Stomach smooth muscle (tissue), 2 donors: ENCODE results near the gene PTPN4.

Experiments used
- H3K27ac ChIP-seq: one replicate; pipeline ENCODE4 v1.7.0; 2013; ENCODE audit warnings: mild to moderate bottlenecking, low read length, inconsistent platforms
- H3K27me3 ChIP-seq, 2 donors: one replicate each; pipeline ENCODE4 v1.7.0; 2013; ENCODE audit warnings: low read length in 2 of 2; ENCODE audit not compliant: insufficient read depth in 2 of 2, control insufficient read depth in 1 of 2
- H3K36me3 ChIP-seq, 2 donors: one replicate each; pipeline ENCODE4 v1.7.0; 2013; ENCODE audit warnings: low read length in 2 of 2; ENCODE audit not compliant: control insufficient read depth in 2 of 2, insufficient read depth in 2 of 2
- H3K4me1 ChIP-seq: one replicate; pipeline ENCODE4 v1.7.0; 2013; ENCODE audit warnings: low read length; ENCODE audit not compliant: control insufficient read depth, insufficient read depth
- H3K4me3 ChIP-seq, 2 donors: one replicate each; pipeline ENCODE4 v1.7.0; 2013; ENCODE audit warnings: low read length in 2 of 2
- H3K9ac ChIP-seq, 2 donors: one replicate each; pipeline ENCODE4 v1.7.0; 2013; ENCODE audit warnings: low read length in 2 of 2, mild to moderate bottlenecking in 1 of 2
- H3K9me3 ChIP-seq, 2 donors: one replicate each; pipeline ENCODE4 v1.7.0; 2013; ENCODE audit warnings: low read length in 2 of 2; ENCODE audit not compliant: control insufficient read depth in 2 of 2
- donor health status: healthy.
- donor health status: Pancreatic carcinoma.

The PTPN4 gene

DNA sequence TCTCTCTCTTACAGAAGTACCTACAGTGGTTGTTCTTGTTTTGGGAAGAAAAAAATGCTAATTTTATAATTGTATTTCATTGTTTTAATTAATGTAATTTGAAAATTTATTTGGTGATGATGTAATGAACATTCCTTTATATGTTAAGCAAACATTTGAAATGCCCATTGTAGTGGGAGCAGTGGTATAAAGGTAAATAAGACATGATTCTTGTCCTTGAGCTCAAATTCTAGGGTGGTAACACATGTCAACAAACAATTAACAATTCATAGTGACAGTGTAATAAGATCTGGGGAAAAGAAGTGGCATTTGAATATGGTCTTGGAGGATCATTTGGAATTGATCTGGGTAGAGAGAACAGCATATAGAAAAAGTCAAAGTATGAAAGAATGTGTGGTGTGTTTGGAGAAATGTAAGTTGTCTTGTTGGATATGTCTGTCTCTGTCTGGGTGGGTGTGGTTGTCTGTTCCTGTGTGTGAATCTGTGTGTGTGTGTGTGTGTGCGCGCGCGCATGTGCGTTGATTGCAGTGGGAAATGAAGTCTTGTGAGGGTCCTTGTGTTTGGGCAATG lies 5.8 kb downstream of the PTPN4 start:
- Histone ChIP-seq H3K9ac (no peak overlapping the region), H3K36me3 (no peaks in the 10 kb centered on the region), H3K4me3 (no peak overlapping the region), H3K27ac (no peak overlapping the region), H3K27me3 (no peaks in the 10 kb centered on the region), H3K4me1 (peaks cover 3% of the 10 kb centered on the region), H3K9me3 (no peaks in the 10 kb centered on the region)

DNA sequence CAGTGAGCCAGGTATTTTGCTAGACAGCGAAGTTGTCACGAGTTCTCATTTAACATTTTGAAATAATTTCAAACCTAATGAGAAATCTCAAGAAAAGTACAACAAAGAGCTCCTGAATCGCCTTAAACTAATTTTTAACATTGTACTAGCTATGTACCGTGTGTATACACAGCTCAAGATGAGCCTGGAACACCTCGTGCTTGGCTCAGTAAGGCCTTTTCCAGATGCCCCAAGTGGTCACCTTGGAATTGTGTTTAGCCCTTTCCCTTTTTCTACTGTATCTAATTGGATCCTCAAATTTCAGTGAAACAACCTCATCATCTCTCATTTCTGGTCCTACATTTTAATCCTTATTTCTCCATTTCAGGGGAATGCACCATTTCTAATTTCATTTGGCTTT lies 7.2 kb downstream of the PTPN4 start:
- Histone ChIP-seq H3K4me3 (no peak overlapping the region), H3K9ac (no peak overlapping the region), H3K9me3 (no peaks in the 10 kb centered on the region), H3K4me1 (peaks cover 3% of the 10 kb centered on the region), H3K36me3 (no peaks in the 10 kb centered on the region), H3K27me3 (no peaks in the 10 kb centered on the region), H3K27ac (no peak overlapping the region)

DNA sequence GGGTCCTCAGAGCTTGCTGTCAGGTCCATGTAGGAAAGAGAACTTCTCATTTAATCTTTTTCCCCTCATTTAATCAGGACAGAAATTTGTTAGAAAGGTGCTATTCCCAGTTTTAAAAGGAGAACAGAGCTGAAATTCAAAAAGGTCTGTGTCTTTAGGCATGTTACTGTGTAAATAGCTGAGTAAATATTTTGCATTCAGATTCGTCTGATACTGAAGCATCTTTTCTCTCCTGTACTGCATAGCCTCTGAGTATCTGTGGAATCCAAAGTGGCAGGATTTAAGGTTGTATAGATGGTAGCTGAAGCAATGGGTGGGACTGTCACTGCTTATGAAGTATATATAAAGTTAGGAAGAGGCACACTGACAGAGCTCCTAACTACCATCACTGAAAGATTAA lies 9.0 kb downstream of the PTPN4 start:
- Histone ChIP-seq H3K9ac (no peak overlapping the region), H3K9me3 (no peaks in the 10 kb centered on the region), H3K27me3 (no peaks in the 10 kb centered on the region), H3K4me1 (no peaks in the 10 kb centered on the region), H3K27ac (no peak overlapping the region), H3K36me3 (no peaks in the 10 kb centered on the region), H3K4me3 (no peak overlapping the region)

DNA sequence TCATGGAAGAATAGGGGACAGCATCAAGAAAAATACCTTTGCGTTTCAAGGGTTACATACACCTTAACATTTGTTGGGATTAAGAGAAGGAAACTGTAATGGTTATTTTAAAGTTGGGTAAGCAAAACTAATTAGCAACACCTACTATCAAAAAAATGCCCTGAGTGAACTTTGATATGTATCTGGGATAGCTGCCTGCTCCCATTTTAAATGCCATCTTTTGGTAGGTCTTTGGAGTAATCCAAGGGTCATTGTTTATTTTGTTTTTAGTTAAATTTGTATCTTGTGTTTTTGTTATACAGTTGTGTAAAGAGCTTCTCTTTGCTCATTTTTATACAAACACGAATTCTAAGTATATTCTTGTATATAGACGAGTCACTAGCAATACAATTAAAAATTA lies 9.9 kb downstream of the PTPN4 start:
- Histone ChIP-seq H3K9ac (no peak overlapping the region), H3K36me3 (no peaks in the 10 kb centered on the region), H3K27ac (no peak overlapping the region), H3K9me3 (no peaks in the 10 kb centered on the region), H3K4me3 (no peak overlapping the region), H3K27me3 (no peaks in the 10 kb centered on the region), H3K4me1 (no peaks in the 10 kb centered on the region)

DNA sequence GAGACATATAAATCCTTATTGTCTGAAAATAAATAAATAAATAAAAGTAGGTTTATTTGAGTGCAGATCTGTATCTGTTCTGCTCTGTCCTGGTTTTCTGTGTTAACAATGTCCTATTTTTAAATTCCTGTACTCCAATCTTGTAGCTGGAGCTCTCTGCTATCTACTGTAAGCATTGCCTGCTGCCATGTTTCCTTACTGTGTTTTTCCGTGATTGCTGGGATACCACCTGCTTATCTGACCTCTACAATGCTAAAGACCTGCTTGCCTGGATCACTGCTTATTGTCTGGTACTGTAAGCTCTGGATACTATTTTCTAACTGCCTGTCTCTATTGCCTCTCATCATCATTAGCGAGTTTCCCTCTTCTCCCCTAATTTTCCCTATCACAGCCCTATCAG lies 11.6 kb downstream of the PTPN4 start:
- Histone ChIP-seq H3K9ac (no peak overlapping the region), H3K27ac (no peak overlapping the region), H3K9me3 (no peaks in the 10 kb centered on the region), H3K4me3 (no peak overlapping the region), H3K36me3 (no peaks in the 10 kb centered on the region), H3K4me1 (no peaks in the 10 kb centered on the region), H3K27me3 (no peaks in the 10 kb centered on the region)

DNA sequence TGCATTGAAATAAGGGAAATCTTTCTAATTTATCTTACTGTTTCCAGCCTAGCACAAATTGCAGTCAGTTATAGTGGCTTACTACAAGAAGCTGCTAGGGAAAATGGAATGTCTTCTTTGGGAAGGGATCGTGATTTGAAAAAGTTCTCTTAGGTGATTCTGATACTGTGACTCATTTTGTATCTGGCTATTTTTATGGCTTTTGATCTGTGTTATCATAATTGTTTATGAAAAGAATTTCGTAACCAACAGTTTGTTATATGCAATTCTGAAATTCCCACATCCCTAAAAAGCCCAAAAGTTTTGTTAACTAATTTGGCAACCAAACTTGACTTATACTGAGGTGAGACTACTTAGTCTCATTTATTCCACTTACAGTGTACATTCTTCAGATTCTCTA lies 12.4 kb downstream of the PTPN4 start:
- Histone ChIP-seq H3K4me1 (no peaks in the 10 kb centered on the region), H3K27me3 (no peaks in the 10 kb centered on the region), H3K27ac (no peak overlapping the region)

DNA sequence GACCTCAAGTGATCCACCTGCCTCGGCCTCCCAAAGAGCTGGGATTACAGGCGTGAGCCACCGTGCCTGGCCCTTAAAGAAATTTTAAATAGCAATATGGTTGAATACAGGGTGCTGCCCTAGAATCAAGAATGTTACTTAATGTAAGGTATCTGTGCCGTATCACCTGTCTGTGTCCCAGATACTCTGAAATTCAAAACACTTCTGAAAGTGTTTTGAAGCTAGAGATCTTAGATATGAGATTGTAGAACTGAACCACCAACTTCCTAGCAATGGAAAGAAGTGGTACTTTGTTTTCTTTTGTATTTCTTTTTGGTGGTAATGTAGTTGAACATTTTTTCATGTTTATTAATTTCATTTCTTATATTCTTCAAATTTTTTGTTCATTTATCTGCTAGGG lies 13.0 kb downstream of the PTPN4 start:
- Histone ChIP-seq H3K4me3 (no peak overlapping the region), H3K27me3 (no peaks in the 10 kb centered on the region), H3K4me1 (no peaks in the 10 kb centered on the region), H3K27ac (no peak overlapping the region), H3K9ac (no peak overlapping the region), H3K36me3 (no peaks in the 10 kb centered on the region), H3K9me3 (no peaks in the 10 kb centered on the region)

More for the DNA sequence above, 12.4 kb downstream of the PTPN4 start:
- H3K36me3 ChIP-seq = no peaks in the 10 kb centered on the region
- H3K9me3 ChIP-seq = no peaks in the 10 kb centered on the region
- no peak overlapping the region for H3K4me3 ChIP-seq
- H3K9ac ChIP-seq = no peak overlapping the region

DNA sequence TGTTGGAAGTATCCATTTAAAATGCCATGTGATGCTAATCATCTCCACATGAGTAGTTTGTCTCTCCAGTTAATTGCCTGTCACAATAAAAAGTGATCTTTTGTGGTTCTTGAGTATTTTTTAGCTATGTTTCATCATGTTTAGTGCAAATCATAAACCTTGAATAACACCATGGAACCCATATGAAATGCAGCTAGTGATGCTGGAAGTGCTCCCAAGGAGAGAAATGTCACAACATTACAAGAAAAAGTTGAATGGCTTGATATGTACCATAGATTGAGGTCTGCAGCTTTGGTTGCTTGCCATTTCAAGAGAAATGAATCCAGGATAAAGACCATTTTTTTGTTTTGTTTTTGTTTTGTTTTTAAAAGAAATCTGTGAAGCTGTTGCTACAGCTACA lies 14.3 kb downstream of the PTPN4 start:
- Histone ChIP-seq H3K9ac (no peak overlapping the region), H3K9me3 (no peaks in the 10 kb centered on the region), H3K27ac (no peak overlapping the region), H3K36me3 (no peaks in the 10 kb centered on the region), H3K27me3 (no peaks in the 10 kb centered on the region), H3K4me3 (no peak overlapping the region), H3K4me1 (no peaks in the 10 kb centered on the region)

DNA sequence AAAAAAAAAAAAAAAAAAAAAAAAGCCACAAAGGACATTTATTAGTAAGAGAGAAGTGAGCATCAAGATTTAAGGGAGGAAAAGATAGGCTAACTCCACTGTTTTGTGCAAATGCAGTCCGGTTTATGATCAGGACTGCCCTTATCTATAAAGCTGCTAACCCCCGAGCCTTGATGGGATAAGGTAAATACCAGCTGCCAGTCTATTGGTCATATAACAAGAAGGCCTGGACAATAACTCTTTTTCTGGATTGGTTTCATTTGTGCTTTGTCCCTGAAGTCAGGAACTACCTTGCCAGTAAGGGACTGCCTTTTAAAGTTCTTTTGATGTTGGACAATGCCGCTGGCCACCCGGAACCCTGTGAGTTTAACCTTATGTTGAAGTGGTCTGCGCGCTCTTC lies 15.4 kb downstream of the PTPN4 start:
- Histone ChIP-seq H3K9ac (no peak overlapping the region), H3K27ac (no peak overlapping the region), H3K27me3 (no peaks in the 10 kb centered on the region), H3K4me3 (no peak overlapping the region), H3K4me1 (no peaks in the 10 kb centered on the region), H3K9me3 (no peaks in the 10 kb centered on the region), H3K36me3 (no peaks in the 10 kb centered on the region)

DNA sequence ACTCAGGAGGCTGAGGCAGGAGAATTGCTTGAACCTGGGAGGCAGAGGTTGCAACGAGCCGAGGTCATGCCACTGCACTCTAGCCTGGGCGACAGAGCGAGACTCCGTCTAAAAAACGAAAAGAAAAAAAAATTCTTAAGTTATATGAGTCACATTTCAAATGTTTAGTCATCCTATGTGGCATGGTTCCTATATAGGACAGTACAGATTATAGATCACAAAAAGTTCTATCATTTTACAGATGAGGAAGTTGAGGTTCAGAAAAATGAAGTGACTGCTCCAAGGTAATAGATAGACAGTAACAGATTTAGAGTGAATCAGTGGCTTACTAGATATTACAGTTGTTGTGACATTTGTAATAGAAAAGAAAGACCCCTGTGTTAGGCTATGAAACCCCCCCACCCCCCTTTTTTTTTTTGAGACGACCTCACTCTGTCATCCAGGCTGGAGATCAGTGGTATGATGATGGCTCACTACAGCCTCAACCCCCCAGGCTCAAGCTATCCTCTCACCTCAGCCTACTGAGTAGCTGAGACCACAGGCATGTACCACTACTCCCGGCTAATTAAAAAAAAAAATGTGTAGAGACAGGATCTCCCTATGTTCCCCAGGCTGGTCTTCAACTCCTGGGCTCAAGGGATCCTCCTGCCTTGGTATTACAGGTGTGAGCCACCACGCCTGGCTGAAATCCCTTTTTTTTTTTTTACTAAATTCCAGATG lies 22.7 kb downstream of the PTPN4 start:
- H3K4me1 ChIP-seq = no peaks in the 10 kb centered on the region
- H3K9ac ChIP-seq = no peak overlapping the region
- H3K27ac ChIP-seq = no peak overlapping the region

DNA sequence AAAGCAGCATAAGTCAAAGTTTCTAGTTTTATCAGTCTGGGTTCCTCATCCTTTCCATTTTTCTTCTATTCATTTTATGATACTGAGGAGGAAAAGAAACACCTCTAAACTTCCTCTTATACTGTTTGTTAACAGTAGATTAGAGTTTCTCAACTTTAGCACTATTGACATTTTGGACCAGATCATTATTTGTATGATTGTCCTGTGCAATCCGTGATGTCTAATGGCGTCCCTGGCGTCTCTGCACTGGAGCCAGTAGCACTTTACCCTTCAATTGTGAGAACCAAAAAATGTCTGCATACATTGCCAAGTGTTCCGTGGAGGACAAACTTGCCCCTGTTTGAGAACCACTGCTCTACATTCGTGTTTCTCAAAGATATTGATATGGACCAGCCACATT lies 25.2 kb downstream of the PTPN4 start:
- Histone ChIP-seq H3K4me1 (no peaks in the 10 kb centered on the region), H3K36me3 (no peaks in the 10 kb centered on the region), H3K9ac (no peak overlapping the region), H3K27me3 (no peaks in the 10 kb centered on the region), H3K9me3 (no peaks in the 10 kb centered on the region), H3K4me3 (no peak overlapping the region), H3K27ac (no peak overlapping the region)

More for the DNA sequence above, 22.7 kb downstream of the PTPN4 start:
- Histone ChIP-seq H3K36me3 (no peaks in the 10 kb centered on the region), H3K4me3 (no peak overlapping the region), H3K9me3 (no peaks in the 10 kb centered on the region), H3K27me3 (no peaks in the 10 kb centered on the region)
